ENCODE results near the gene MX2. TPM values are rescaled to one million over a fixed set of nuclear protein-coding genes. Genes with fewer than 3 reads are reported as not detected.

The MX2 gene
- total and polyA plus RNA-seq, 10 of the 15 experiments (the other 5 are each of a cell fraction or from before 2014, with no cell fraction given): 10.5 to 167 (median 46.1) TPM

GRCh38 chr21:41362605-41363369, 960 bp downstream of the MX2 start:
- H2AFZ ChIP-seq (ENCODE audit: control insufficient read depth, low read depth, low read length): no peak overlapping the region
- no peaks in the 10 kb centered on the region for H4K20me1 ChIP-seq (ENCODE audit: control insufficient read depth, insufficient read depth)
- H3K27ac ChIP-seq (ENCODE audit: control insufficient read depth, insufficient read depth): peak overlapping the region; percentile 89
- peak; percentile 0; the same call in 1 of the 3 replicates for ATAC-seq
- BruUV-seq (replicated peaks): no TSS peak
- 60% methylated on average over 15 of the region's 16 CpGs for WGBS (ENCODE audit: insufficient coverage, insufficient replicate concordance, low lambda C conversion rate, missing lambda C conversion rate)
- no peaks in the 10 kb centered on the region for H3K9me3 ChIP-seq (replicated peaks; ENCODE audit: control insufficient read depth, insufficient read depth, low read length)
- intact Hi-C loops (cut with micrococcal nuclease; ENCODE audit: unreplicated experiment) (loop anchor here (5.0 to 10.0 kb wide), 4 partner anchors 80 to 862 kb away; no protein-coding TSS in a partner anchor), in situ Hi-C loops (cut with MboI) (no loop called here)
- peak overlapping the region; percentile 87 for H3K4me2 ChIP-seq (ENCODE audit: control insufficient read depth, insufficient read depth)
- H3K79me2 ChIP-seq (ENCODE audit: control insufficient read depth, insufficient read depth, low read length): peaks cover 40% of the 10 kb centered on the region
- SMC1A ChIA-PET (ENCODE audit: uncharacterized antibody, unreplicated experiment): interaction anchor here (0.7 to 4.1 kb wide), 9 partner anchors 8 to 635 kb away, joined by 3 to 32 read pairs (median 4); partner anchors contain the start of gene MX1
- H3K9ac ChIP-seq (ENCODE audit: control insufficient read depth, insufficient read depth, low read length): peak overlapping the region; percentile 69
- CTCF ChIA-PET: interaction anchor here (0.9 to 9.1 kb wide), 3 partner anchors 10 to 80 kb away, joined by 3 to 63 read pairs (median 3); no protein-coding TSS in a partner anchor
- H3K36me3 ChIP-seq (ENCODE audit: control insufficient read depth in 2 of 2, insufficient read depth in 2 of 2, low read length in 1 of 2): no peaks in the 10 kb centered on the region
- DNase-seq (ENCODE audit: low read depth, low spot score): no peak
- no peaks in the 10 kb centered on the region for H3K27me3 ChIP-seq (replicated peaks in 1 of 2; ENCODE audit: control insufficient read depth in 2 of 2, insufficient read depth in 2 of 2, low read length in 1 of 2)
- peaks cover 33% of the 10 kb centered on the region for H3K4me1 ChIP-seq (ENCODE audit: control insufficient read depth, insufficient read depth, low read length)
- no peak for FAIRE-seq
- H3K4me3 ChIP-seq: peak overlapping the region; percentile 84
- RAD21 ChIA-PET (ENCODE audit: unreplicated experiment): interaction anchor here (0.6 to 5.3 kb wide), 5 partner anchors 9 to 832 kb away, joined by 3 to 34 read pairs (median 3); partner anchors contain the start of gene MX1
- POLR2A ChIA-PET: interaction anchor here (0.6 to 1.6 kb wide), 9 partner anchors 9 to 744 kb away, joined by 3 to 7 read pairs (median 4); partner anchors contain the start of gene MX1
- TF ChIP-seq NBN (IDR thresholded peaks at IDR 0.05) (peak; percentile 81), SMARCA5 (IDR thresholded peaks at IDR 0.05) (0 out of 2 replicates have a peak, but pooled peaks have one; percentile 69), CREM (IDR thresholded peaks at IDR 0.05; ENCODE audit: low read depth) (no peak), MTA2 (IDR thresholded peaks at IDR 0.05; ENCODE audit: low read depth) (peak; percentile 13; the same call in 1 of the 2 replicates), ZNF207 (IDR thresholded peaks at IDR 0.05; ENCODE audit: borderline replicate concordance) (peak; percentile 15; the same call in 1 of the 2 replicates), SIX5 (IDR thresholded peaks at IDR 0.05; ENCODE audit: low read depth, low read length, severe bottlenecking) (no peak), SMAD1 (IDR thresholded peaks at IDR 0.05; ENCODE audit: low read depth, partially characterized antibody) (peak; percentile 37), ZNF217 (IDR thresholded peaks at IDR 0.05) (peak; percentile 24; the same call in 1 of the 2 replicates), BCL11A (IDR thresholded peaks at IDR 0.05; ENCODE audit: low read depth, low read length) (no peak), ZNF24 (IDR thresholded peaks at IDR 0.05) (no peak), WRNIP1 (IDR thresholded peaks at IDR 0.05; ENCODE audit: borderline replicate concordance, low read depth, low read length) (no peak), MXI1 (IDR thresholded peaks at IDR 0.05; ENCODE audit: low read depth, low read length) (no peak), POLR2AphosphoS2 (IDR thresholded peaks at IDR 0.05; ENCODE audit: low read depth, low read length) (no peak), RFX5 (IDR thresholded peaks at IDR 0.05; ENCODE audit: low read depth, low read length) (no peak), SIN3A (IDR thresholded peaks at IDR 0.05; ENCODE audit: low read depth, low read length) (no peak), E2F8 (IDR thresholded peaks at IDR 0.05; ENCODE audit: low read depth, partially characterized antibody) (peak; percentile 51), PAX8 (IDR thresholded peaks at IDR 0.05) (no peak), RELB (IDR thresholded peaks at IDR 0.05; ENCODE audit: low read depth) (peak; percentile 66), YBX1 (IDR thresholded peaks at IDR 0.05) (0 out of 2 replicates have a peak, but pooled peaks have one; percentile 49), GATAD2B (conservative IDR thresholded peaks at IDR 0.05; ENCODE audit: low read depth) (no peak), ATF7 (IDR thresholded peaks at IDR 0.05; ENCODE audit: low read depth) (peak; percentile 71), MEF2B (IDR thresholded peaks at IDR 0.05; ENCODE audit: partially characterized antibody, poor library complexity, severe bottlenecking) (peak; percentile 39)

All from GM12878 (cell line).